PFSK-1 (cell line): Measurements from ENCODE around the gene MAP2K6.

Experiments used
- FOXP2 ChIP-seq: optimal IDR thresholded peaks from 2 replicates; pipeline ENCODE3; 2011; ENCODE audit warnings: borderline replicate concordance, control low read depth, inconsistent platforms; ENCODE audit not compliant: insufficient read depth; ENCODE audit errors: extremely low read length, extremely low read depth
- POLR2AphosphoS5 ChIP-seq: IDR thresholded peaks from 2 replicates; pipeline ENCODE4 v1.6.1; 2012; ENCODE audit warnings: low read depth, mild to moderate bottlenecking, control low read depth, low read length, moderate library complexity
- REST ChIP-seq, 2 experiments: IDR thresholded peaks; 2 replicates each; pipeline versions ENCODE4 v1.6.1 to v1.8.0; 2011 to 2012; ENCODE audit warnings: low read depth in 2 of 2, low read length in 2 of 2, control low read depth in 1 of 2, inconsistent platforms in 1 of 2, mild to moderate bottlenecking in 1 of 2, moderate library complexity in 1 of 2; ENCODE audit not compliant: insufficient read depth in 1 of 2
- SIN3A ChIP-seq: IDR thresholded peaks from 2 replicates; pipeline ENCODE4 v1.6.1; 2012; ENCODE audit warnings: mild to moderate bottlenecking, low read length, moderate library complexity, borderline replicate concordance; ENCODE audit not compliant: insufficient read depth
- TAF1 ChIP-seq: IDR thresholded peaks from 2 replicates; pipeline ENCODE4 v1.6.1; 2012; ENCODE audit warnings: low read length, control low read depth, borderline replicate concordance; ENCODE audit not compliant: insufficient read depth

MAP2K6 gene

DNA sequence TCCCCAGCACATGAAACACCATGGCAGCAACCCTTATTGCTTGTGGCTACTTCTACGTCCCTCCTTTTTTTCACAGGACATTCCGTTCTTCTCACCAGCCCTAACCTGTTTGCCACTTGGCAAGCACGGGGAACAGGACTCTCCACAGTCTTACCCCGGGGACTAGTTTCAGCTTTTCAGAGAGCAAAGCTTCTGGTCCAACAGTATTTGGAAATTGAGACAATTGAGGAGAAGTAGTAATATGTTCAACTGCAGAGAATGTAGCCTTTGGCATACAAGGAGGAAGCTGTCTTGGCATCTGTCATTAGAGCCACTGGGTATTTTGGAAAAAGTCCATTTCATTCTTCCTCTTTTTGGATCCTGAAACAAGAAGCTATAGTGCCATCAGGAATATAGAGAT lies 65.7 kb downstream of the MAP2K6 start:
- no peak for TF ChIP-seq REST (IDR thresholded peaks at IDR 0.05; ENCODE audit: insufficient read depth in 1 of 2, low read depth in 2 of 2, low read length in 2 of 2)
- TF ChIP-seq FOXP2 = no peak
- TF ChIP-seq POLR2AphosphoS5 = no peak

GRCh38 chr17:69485251-69485661 lies 70.8 kb downstream of the MAP2K6 start:
- no peak for TF ChIP-seq TAF1
- no peak for TF ChIP-seq POLR2AphosphoS5
- TF ChIP-seq SIN3A = no peak
- TF ChIP-seq REST (IDR thresholded peaks at IDR 0.05; ENCODE audit: insufficient read depth in 1 of 2, low read depth in 2 of 2, low read length in 2 of 2) = no peak
- TF ChIP-seq FOXP2 = no peak

DNA sequence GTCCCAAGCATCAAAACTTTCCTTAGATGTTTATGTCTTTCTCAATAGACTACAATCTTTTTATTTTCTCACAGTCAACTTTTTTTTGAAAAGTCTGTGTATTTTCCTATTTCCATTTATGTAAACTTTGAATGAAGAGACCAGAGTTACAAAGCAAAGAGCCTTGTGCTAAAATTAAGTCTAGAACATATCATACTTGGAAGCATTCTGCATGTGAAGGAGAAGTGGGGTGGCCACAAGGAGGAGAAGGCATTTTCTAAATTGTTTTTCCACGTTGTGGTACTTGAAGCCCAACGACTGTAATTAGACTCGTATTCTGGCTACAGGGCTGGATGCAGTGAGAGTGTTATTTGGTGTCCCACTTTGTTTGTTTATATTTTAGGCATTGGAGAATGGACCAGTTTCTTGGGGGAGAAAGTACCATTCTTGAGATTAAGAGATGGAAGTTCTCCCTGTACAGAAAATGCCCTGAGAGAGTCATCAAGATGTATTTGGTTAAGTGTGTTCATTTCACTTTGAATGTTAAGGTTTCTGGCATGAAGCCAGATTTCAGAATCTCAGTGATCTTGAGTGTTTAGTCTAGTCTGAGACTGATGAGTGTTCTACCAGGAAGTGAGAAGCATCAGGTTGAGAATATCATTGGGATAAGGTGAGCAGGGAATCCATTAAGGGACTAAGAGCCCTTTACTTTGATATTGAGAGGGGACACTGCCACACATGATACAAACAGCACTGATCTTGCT lies 71.6 kb downstream of the MAP2K6 start:
- no peak for TF ChIP-seq SIN3A
- no peak for TF ChIP-seq POLR2AphosphoS5
- TF ChIP-seq REST (IDR thresholded peaks at IDR 0.05; ENCODE audit: insufficient read depth in 1 of 2, low read depth in 2 of 2, low read length in 2 of 2) = no peak
- no peak for TF ChIP-seq TAF1
- no peak for TF ChIP-seq FOXP2

GRCh38 chr17:69486779-69487637 lies 72.5 kb downstream of the MAP2K6 start:
- TF ChIP-seq POLR2AphosphoS5 = no peak
- no peak for TF ChIP-seq FOXP2
- no peak for TF ChIP-seq REST (IDR thresholded peaks at IDR 0.05; ENCODE audit: insufficient read depth in 1 of 2, low read depth in 2 of 2, low read length in 2 of 2)
- TF ChIP-seq TAF1 = no peak
- no peak for TF ChIP-seq SIN3A

DNA sequence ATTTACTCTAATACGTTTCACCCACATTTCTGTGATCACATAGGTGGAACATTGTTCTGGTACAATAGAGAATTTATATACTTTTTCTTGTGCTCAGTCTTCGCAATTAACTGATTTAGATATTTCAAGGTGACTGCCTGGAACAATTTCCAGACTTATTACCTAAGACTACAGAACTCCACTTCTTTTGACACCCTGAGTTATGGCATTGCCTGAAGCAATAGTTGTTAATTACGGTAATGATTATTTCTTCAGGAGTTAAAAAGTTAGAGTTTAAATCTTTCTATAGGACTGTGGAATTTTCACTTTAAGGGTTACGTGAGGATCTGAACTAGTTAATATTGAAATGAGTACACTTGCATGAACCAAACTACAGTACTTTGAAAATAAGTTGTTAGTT lies 74.8 kb downstream of the MAP2K6 start:
- no peak for TF ChIP-seq TAF1
- TF ChIP-seq REST (IDR thresholded peaks at IDR 0.05; ENCODE audit: insufficient read depth in 1 of 2, low read depth in 2 of 2, low read length in 2 of 2) = no peak
- TF ChIP-seq FOXP2 = no peak
- no peak for TF ChIP-seq SIN3A
- no peak for TF ChIP-seq POLR2AphosphoS5
